ENCODE results near the gene GBF1.

The GBF1 gene

DNA sequence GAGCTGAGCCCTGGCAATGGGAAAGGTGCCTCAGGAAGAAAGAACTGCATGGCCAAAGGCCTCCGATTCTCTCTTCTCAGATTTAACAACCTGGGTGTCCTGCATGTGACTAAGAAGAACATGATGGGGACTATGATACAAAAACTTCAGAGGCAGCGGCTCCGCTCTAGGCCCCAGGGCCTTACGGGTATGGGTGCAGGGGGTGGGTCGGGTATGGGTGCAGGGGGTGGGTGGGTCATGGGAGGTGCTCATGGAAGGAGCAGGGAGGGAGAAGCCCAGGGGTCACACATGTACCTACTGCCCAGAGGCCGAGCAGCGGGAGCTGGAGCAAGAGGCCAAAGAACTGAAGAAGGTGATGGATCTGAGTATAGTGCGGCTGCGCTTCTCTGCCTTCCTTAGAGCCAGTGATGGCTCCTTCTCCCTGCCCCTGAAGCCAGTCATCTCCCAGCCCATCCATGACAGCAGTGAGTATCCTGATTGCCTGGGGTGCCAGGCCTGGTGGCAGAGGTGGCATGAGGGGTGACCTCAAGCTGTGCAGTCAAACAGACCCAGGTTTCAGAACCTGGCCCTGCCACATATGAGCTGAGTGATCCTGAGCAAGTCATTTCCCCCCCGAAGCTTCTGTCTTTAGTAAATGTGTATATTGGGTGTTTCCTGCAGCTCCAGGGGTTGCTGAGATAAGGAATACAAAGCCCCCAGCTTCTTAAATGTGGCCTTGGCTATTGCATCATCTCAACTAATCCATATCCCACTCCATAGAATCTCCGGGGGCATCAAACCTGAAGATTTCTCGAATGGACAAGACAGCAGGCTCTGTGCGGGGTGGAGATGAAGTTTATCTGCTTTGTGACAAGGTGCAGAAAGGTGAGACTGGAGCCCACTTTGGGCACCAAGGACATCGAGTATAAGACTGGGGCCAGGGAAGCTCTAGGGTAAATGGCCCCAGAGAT, 152.2 kb downstream of the GBF1 start:
- DNase-seq: no peak

GRCh38 chr10:102398172-102399020, 153.1 kb downstream of the GBF1 start:
- DNase-seq: no peak

DNA sequence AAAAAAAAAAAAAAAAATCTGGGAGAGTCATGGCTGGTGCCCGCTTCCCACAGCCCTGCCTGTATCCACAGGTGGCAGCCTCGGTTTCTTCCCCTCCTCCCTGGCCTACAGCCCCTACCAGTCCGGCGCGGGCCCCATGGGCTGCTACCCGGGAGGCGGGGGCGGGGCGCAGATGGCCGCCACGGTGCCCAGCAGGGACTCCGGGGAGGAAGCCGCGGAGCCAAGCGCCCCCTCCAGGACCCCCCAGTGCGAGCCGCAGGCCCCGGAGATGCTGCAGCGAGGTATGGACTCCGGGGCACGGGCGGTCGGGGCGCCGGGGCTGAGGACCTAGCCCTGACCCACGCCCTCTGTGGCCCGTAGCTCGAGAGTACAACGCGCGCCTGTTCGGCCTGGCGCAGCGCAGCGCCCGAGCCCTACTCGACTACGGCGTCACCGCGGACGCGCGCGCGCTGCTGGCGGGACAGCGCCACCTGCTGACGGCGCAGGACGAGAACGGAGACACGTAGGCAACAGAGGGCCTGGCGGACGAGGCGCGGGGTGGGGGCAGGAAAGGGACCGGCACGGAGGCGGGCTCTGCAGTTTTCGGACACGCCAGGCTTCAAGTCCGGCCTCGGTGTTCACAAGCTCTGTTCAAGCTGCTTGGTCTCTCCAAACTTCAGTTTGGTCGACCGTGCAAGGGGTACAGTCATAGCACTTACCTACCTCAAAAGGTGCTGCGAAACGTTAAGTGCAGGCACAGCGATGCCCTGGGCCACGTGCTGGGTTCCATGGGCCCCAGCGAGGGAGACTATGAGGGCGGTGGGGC, 154.1 kb downstream of the GBF1 start:
- DNase-seq: no peak

- DNase-seq: no peak
Measured at GRCh38 chr10:102400076-102400475, 154.7 kb downstream of the GBF1 start.

DNA sequence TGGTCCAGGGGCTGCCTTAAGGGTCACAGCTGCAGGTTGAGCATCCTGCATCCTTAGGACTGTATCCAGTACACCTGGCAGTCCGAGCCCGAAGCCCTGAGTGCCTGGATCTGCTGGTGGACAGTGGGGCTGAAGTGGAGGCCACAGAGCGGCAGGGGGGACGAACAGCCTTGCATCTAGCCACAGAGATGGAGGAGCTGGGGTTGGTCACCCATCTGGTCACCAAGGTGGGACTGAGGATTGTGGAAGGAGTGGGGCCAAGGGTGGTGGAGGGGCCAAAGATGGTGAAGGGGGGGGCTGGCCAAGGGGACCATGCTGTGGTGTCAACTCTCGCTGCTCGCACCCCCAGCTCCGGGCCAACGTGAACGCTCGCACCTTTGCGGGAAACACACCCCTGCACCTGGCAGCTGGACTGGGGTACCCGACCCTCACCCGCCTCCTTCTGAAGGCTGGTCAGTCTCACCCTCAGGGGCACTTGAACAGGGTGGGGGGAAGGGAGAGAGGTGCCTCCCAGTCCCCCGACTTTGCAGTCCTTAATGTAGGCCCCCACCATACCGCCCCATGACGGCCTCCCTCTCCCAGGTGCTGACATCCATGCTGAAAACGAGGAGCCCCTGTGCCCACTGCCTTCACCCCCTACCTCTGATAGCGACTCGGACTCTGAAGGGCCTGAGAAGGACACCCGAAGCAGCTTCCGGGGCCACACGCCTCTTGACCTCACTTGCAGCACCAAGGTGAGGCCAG, 155.4 kb downstream of the GBF1 start:
- no peak for DNase-seq

DNA sequence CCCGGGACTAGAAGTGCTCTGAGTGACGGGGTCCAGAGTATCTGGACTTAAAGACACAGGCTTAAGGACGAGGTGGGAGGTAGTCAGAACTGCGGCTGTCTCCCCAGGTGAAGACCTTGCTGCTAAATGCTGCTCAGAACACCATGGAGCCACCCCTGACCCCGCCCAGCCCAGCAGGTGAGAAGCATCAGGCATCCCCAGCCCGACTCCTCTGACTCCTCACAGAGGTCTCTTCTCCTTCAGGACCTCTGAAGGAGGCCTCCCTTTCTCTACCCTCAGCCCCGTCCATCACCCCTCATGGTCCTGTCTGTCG, 156.0 kb downstream of the GBF1 start:
- DNase-seq: no peak

DNA sequence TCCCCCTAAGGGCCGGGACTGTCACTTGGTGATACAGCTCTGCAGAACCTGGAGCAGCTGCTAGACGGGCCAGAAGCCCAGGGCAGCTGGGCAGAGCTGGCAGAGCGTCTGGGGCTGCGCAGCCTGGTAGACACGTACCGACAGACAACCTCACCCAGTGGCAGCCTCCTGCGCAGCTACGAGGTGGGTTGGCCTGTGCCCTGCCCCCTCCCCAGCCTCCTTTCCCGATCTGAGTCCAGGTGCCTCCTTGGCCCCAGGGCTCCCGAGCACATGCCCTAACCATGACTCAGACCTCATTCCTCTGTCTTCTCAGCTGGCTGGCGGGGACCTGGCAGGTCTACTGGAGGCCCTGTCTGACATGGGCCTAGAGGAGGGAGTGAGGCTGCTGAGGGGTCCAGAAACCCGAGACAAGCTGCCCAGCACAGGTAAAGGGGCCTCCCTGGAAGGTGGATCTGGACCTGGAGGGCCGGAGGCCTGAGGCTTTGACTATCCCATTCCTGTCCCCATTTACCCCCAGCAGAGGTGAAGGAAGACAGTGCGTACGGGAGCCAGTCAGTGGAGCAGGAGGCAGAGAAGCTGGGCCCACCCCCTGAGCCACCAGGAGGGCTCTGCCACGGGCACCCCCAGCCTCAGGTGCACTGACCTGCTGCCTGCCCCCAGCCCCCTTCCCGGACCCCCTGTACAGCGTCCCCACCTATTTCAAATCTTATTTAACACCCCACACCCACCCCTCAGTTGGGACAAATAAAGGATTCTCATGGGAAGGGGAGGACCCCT, 156.6 kb downstream of the GBF1 start:
- DNase-seq: no peak

GRCh38 chr10:102402512-102402896, 157.2 kb downstream of the GBF1 start:
- no peak for DNase-seq

DNA sequence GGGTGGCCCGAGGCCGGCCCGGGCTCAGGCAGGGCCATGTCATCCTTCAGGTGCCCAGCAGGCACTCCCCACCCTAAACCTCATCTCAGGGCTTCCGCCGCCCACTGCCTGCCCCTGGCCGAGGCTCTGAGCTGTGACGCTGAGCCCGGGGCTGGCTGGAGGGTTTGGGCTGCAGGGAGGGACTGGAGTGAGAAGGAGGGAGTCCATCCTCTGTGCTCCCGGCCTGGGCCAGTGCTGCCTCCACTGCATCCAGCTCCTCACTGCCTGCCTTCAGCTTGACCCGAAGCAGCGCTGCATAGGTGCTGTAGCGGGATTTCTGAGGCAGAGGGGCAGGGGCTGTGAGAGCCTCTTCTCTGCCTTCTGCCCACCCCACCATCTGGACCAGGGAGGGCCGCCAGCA, 157.8 kb downstream of the GBF1 start:
- no peak for DNase-seq

DNA sequence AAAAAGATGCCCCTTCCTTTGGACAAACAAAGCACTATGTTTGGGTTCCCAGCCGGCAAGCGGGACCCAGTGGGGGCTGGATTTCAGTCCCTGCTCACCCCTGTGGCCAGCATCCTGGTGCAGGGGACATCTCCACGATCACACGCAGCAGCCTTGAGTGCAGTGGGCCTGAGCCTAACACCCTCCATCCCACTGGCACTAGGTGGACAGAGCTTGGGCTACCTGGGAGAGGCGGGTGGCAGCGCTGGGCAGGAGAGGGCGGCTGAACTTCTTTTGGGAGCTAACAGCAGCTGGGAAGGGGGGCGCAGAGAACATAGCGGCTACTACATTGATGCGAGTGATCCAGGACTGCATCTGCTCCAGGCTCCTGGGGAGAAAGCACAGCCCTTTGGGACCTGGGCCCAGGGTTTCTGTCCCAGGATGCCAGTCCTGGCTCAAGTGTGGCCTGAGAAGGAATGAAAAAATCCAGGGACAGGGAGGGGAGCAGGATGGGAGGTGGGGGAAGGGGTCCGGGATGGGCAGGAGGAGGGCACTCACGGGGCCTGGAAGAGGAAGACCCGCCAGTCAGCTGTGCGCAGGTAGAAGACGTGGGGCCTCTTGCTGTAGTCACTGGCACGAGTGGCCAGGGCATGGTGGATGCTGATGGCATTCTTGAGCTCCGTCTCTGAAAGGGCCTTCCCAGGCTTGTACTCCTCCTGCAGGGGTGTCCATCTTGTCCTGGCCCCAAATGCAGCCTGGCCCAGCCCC, 159.2 kb downstream of the GBF1 start:
- no peak for DNase-seq

DNA sequence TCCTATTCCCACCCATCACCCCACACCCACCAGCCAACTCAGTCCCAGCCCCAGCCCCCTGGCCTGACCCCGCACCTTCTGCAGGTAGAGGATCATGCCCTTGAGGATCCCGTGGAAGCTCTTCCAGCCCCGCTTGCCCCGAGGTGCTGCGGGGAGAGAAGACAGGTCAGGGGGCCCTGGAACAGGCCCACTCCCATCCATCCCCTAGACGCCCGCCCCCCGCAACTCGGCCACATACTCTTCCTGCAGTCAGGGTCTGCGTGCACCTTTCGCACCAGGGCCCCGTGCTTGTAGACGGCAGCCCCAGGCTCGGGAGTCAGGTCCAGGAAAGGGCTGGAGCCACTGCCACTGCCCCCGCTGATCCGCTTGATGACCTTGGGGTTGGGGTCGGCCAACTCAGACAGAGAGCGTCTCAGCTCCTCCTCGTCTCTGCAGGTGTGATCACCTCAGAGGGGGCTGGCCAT, 159.8 kb downstream of the GBF1 start:
- no peak for DNase-seq

DNA sequence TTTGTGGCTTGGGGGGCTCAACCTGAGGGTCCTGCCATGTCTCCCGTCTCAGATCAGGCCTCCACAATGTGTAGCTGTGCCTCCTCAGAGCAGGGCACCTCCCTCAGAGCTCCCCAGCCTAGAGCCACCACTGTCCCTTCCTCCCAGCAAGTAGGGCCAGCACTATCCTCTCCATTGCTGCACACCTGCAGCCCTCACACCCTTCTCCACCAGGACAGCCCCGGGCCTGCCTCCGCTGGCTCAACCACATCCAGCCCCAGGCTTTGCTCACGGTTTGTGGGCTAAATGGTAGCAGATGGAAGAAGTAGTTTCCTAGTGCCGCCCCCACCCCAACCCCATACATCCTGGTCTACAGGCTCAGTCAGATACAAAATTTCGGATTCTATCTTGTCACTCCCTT, 160.3 kb downstream of the GBF1 start:
- DNase-seq: no peak

DNA sequence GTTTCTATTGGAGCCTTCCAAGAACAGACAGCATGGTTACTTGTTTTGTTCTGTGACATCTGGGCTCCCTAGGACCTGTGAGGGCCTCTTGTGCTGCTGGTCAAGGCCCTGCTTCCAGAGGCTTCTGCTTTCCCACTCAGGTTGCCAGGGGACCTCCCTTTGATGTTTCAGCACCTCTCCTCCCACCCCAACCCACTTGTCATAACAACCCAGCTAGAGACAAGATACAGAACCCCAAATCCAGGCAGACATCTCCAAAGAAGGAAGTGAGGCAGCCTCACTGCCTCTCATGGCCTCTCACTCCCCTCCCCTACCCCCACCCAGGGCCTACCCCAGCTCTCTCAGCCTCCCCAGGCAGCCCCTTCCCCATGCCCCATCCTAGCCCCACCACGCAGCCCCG, 161.5 kb downstream of the GBF1 start:
- DNase-seq: no peak

- DNase-seq: no peak
Measured at GRCh38 chr10:102407425-102408130, 162.2 kb downstream of the GBF1 start.

- DNase-seq: no peak
Measured at GRCh38 chr10:102408131-102408727, 162.9 kb downstream of the GBF1 start.

- DNase-seq: no peak
Measured at GRCh38 chr10:102408728-102409603, 163.6 kb downstream of the GBF1 start.

DNA sequence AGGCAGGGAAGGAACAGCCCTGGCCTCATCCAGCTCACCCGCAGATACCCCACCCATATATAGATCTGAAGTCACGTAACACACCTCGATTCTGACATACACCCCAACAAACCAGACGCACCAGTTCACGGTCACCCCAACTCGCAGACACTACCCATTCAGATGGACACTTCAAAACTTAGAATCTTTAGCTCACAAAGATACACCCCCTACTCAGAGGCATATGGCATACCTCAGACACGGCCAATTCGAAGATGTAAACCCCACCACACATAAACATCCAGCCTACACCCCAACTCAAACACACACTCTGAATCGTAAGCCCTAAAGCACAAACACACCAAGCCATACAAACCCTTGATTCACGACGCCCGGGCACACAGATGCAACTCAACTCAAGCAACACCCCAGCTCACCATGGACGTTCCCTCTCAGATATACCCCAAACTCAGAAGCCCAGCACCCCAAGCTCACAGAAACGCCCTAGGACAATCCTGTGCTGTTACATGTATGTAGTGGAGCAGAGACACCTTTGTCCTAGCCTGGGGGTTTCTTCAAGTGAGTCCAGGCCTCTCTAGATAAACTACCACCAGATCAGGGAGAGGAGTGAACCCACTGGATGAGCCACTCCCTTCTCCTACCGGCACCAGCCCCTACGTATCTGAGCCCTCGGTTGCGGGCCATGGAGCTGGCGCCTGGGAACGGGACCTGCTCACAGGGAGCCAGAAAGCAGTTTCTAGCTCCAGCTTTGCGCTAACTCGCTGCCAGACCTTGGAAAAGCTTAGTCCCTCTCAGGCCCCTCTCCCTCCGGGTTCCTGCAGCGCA, 164.5 kb downstream of the GBF1 start:
- DNase-seq: no peak

Measured in DMS 273 treated with DMSO at 0.1 percent for 48 hours (cell line).